ENCODE measurements around the gene RAPH1.

DNA sequence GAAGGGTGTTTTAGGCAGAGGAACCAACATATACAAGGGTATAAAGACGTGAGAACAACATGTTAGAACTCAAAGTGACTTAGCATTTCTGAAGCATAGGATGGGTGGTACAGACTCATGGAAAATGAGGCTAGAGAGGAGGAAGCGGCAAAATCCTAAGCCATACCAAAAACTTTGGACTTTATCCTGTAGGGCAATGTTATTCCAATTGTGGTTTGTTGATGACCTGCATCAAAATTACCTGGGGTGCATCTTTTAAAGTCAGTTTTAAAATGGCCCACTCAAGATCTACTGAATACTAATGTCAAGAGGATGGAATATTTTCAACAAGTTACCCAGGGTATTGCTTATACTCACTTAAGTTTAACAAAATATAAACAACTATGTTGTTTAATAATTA is 34.8 kb downstream of the RAPH1 start:
- TF ChIP-seq, protein P1, sequence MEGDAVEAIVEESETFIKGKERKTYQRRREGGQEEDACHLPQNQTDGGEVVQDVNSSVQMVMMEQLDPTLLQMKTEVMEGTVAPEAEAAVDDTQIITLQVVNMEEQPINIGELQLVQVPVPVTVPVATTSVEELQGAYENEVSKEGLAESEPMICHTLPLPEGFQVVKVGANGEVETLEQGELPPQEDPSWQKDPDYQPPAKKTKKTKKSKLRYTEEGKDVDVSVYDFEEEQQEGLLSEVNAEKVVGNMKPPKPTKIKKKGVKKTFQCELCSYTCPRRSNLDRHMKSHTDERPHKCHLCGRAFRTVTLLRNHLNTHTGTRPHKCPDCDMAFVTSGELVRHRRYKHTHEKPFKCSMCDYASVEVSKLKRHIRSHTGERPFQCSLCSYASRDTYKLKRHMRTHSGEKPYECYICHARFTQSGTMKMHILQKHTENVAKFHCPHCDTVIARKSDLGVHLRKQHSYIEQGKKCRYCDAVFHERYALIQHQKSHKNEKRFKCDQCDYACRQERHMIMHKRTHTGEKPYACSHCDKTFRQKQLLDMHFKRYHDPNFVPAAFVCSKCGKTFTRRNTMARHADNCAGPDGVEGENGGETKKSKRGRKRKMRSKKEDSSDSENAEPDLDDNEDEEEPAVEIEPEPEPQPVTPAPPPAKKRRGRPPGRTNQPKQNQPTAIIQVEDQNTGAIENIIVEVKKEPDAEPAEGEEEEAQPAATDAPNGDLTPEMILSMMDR (conservative IDR thresholded peaks at IDR 0.05; ENCODE audit: low read depth, low read length) = no peak
- TF ChIP-seq EZH2 (IDR thresholded peaks at IDR 0.05; ENCODE audit: low read length, unreplicated experiment) (no peak), EZH2phosphoT487 (IDR thresholded peaks at IDR 0.05; ENCODE audit: borderline replicate concordance, low read length) (no peak)
